ENCODE measurements around the gene CC2D2B.
"Not testable (repeated sequence)": the region's sequence is repeated elsewhere in the genome, so short reads cannot be mapped to it uniquely, and the experiment has no call there.

The CC2D2B gene

GRCh38 chr10:96047004-96047649, 139.4 kb downstream of the CC2D2B start:
- Histone ChIP-seq H3K9me3 (ENCODE audit: control insufficient read depth, insufficient read depth, low read depth, low read length) (no peaks in the 10 kb centered on the region), H3K9ac (ENCODE audit: low read length) (no peak overlapping the region), H3K4me1 (ENCODE audit: control insufficient read depth, insufficient read depth, low read length) (peaks cover 6% of the 10 kb centered on the region), H3K36me3 (ENCODE audit: control insufficient read depth, insufficient read depth, low read length) (peaks cover 53% of the 10 kb centered on the region), H3K27me3 (ENCODE audit: control insufficient read depth, insufficient read depth, low read length) (peaks cover 8% of the 10 kb centered on the region), H3K27ac (ENCODE audit: low read depth, low read length) (no peak overlapping the region), H3K4me3 (ENCODE audit: low read depth, low read length) (no peak overlapping the region)

DNA sequence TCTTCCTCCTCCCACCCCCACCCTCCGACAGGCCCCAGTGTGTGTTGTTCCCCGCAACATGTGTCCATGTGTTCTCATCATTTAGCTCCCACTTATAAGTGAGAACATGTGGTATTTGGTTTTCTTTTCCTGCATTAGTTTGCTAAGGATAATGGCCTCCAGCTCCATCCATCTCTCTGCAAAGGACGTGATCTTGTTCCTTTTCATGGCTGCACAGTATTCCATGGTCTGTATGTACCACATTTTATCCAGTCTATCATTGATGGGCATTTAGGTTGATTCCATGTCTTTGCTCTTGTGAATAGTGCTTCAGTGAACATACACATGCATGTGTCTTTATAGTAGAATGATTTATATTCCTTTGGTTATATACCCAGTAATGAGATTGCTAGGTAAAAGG, 140.2 kb downstream of the CC2D2B start:
- not testable (repeated sequence) for H3K27me3 ChIP-seq (ENCODE audit: control insufficient read depth, insufficient read depth, low read length); H3K27ac ChIP-seq (ENCODE audit: low read depth, low read length); H3K4me3 ChIP-seq (ENCODE audit: low read depth, low read length); H3K4me1 ChIP-seq (ENCODE audit: control insufficient read depth, insufficient read depth, low read length); H3K9me3 ChIP-seq (ENCODE audit: control insufficient read depth, insufficient read depth, low read depth, low read length); H3K9ac ChIP-seq (ENCODE audit: low read length)
- peaks cover 60% of the 10 kb centered on the region for H3K36me3 ChIP-seq (ENCODE audit: control insufficient read depth, insufficient read depth, low read length)

- H3K4me3 ChIP-seq (ENCODE audit: low read depth, low read length) = no peak overlapping the region
- H3K4me1 ChIP-seq (ENCODE audit: control insufficient read depth, insufficient read depth, low read length) = peaks cover 6% of the 10 kb centered on the region
- H3K27me3 ChIP-seq (ENCODE audit: control insufficient read depth, insufficient read depth, low read length) = no peaks in the 10 kb centered on the region
- no peak overlapping the region for H3K9ac ChIP-seq (ENCODE audit: low read length)
- H3K9me3 ChIP-seq (ENCODE audit: control insufficient read depth, insufficient read depth, low read depth, low read length) = no peaks in the 10 kb centered on the region
- peaks cover 66% of the 10 kb centered on the region for H3K36me3 ChIP-seq (ENCODE audit: control insufficient read depth, insufficient read depth, low read length)
- H3K27ac ChIP-seq (ENCODE audit: low read depth, low read length) = no peak overlapping the region
Measured at GRCh38 chr10:96049340-96049739, 141.6 kb downstream of the CC2D2B start.

DNA sequence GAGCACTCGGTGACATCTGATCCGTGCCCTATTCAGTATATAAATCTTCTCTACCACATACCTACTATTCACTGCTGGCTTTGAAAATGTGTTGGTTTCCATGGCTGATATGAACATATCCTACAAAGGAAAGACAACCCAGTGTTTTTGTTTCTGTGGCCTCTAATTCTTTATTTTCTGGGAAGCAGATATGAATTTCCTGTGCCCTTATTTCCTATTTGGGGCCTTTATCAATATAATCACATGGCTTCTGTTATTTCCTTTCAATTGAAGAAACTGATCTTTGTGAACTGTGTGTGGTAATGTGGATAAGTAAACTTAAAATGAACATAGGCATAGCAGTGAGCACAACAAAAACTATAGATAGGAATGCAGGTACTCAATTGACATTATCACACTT, 146.2 kb downstream of the CC2D2B start:
- Histone ChIP-seq H3K36me3 (ENCODE audit: control insufficient read depth, insufficient read depth, low read length) (peaks cover 76% of the 10 kb centered on the region), H3K27ac (ENCODE audit: low read depth, low read length) (no peak overlapping the region), H3K4me1 (ENCODE audit: control insufficient read depth, insufficient read depth, low read length) (no peaks in the 10 kb centered on the region), H3K27me3 (ENCODE audit: control insufficient read depth, insufficient read depth, low read length) (no peaks in the 10 kb centered on the region), H3K9me3 (ENCODE audit: control insufficient read depth, insufficient read depth, low read depth, low read length) (no peaks in the 10 kb centered on the region), H3K4me3 (ENCODE audit: low read depth, low read length) (no peak overlapping the region), H3K9ac (ENCODE audit: low read length) (no peak overlapping the region)

GRCh38 chr10:96056787-96057186, 149.0 kb downstream of the CC2D2B start:
- H3K27ac ChIP-seq (ENCODE audit: low read depth, low read length) = no peak overlapping the region
- H3K9me3 ChIP-seq (ENCODE audit: control insufficient read depth, insufficient read depth, low read depth, low read length) = no peaks in the 10 kb centered on the region
- H3K4me3 ChIP-seq (ENCODE audit: low read depth, low read length) = no peak overlapping the region
- H3K36me3 ChIP-seq (ENCODE audit: control insufficient read depth, insufficient read depth, low read length) = peaks cover 73% of the 10 kb centered on the region
- H3K4me1 ChIP-seq (ENCODE audit: control insufficient read depth, insufficient read depth, low read length) = no peaks in the 10 kb centered on the region
- no peaks in the 10 kb centered on the region for H3K27me3 ChIP-seq (ENCODE audit: control insufficient read depth, insufficient read depth, low read length)
- H3K9ac ChIP-seq (ENCODE audit: low read length) = no peak overlapping the region

GRCh38 chr10:96061232-96061631, 153.5 kb downstream of the CC2D2B start:
- Histone ChIP-seq H3K36me3 (ENCODE audit: control insufficient read depth, insufficient read depth, low read length) (peaks cover 52% of the 10 kb centered on the region), H3K9ac (ENCODE audit: low read length) (no peak overlapping the region), H3K4me1 (ENCODE audit: control insufficient read depth, insufficient read depth, low read length) (no peaks in the 10 kb centered on the region), H3K4me3 (ENCODE audit: low read depth, low read length) (no peak overlapping the region), H3K27ac (ENCODE audit: low read depth, low read length) (no peak overlapping the region), H3K9me3 (ENCODE audit: control insufficient read depth, insufficient read depth, low read depth, low read length) (no peaks in the 10 kb centered on the region), H3K27me3 (ENCODE audit: control insufficient read depth, insufficient read depth, low read length) (no peaks in the 10 kb centered on the region)

DNA sequence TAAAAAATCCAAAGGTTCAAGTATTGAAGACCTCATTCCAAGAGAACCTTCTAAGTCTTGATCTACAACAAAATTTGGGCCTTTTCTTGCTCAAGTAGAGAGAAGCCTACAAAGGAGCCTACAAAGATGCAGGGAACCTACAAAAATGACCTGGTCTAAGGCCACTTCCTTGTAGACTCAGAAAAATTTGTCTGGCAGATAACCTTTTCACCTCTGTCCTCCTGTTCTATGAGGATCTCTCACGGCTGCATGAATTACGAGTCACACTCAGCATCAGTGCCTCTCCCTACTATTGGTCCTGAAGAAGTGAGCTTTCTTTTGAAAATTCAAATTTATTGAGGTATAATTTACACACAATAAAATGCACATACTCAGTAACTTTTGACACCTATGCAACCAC, 164.9 kb downstream of the CC2D2B start:
- H3K27me3 ChIP-seq (ENCODE audit: control insufficient read depth, insufficient read depth, low read length) = no peaks in the 10 kb centered on the region
- no peak overlapping the region for H3K9ac ChIP-seq (ENCODE audit: low read length)
- no peak overlapping the region for H3K4me3 ChIP-seq (ENCODE audit: low read depth, low read length)
- H3K27ac ChIP-seq (ENCODE audit: low read depth, low read length) = no peak overlapping the region
- H3K36me3 ChIP-seq (ENCODE audit: control insufficient read depth, insufficient read depth, low read length) = no peaks in the 10 kb centered on the region
- peaks cover 19% of the 10 kb centered on the region for H3K4me1 ChIP-seq (ENCODE audit: control insufficient read depth, insufficient read depth, low read length)
- H3K9me3 ChIP-seq (ENCODE audit: control insufficient read depth, insufficient read depth, low read depth, low read length) = no peaks in the 10 kb centered on the region

GRCh38 chr10:96073722-96074121, 165.9 kb downstream of the CC2D2B start:
- H3K36me3 ChIP-seq (ENCODE audit: control insufficient read depth, insufficient read depth, low read length) = no peaks in the 10 kb centered on the region
- peaks cover 19% of the 10 kb centered on the region for H3K4me1 ChIP-seq (ENCODE audit: control insufficient read depth, insufficient read depth, low read length)
- no peaks in the 10 kb centered on the region for H3K27me3 ChIP-seq (ENCODE audit: control insufficient read depth, insufficient read depth, low read length)
- no peak overlapping the region for H3K4me3 ChIP-seq (ENCODE audit: low read depth, low read length)
- no peak overlapping the region for H3K27ac ChIP-seq (ENCODE audit: low read depth, low read length)
- no peaks in the 10 kb centered on the region for H3K9me3 ChIP-seq (ENCODE audit: control insufficient read depth, insufficient read depth, low read depth, low read length)
- no peak overlapping the region for H3K9ac ChIP-seq (ENCODE audit: low read length)

- H3K9ac ChIP-seq (ENCODE audit: low read length) = no peak overlapping the region
- H3K4me3 ChIP-seq (ENCODE audit: low read depth, low read length) = no peak overlapping the region
- peaks cover 19% of the 10 kb centered on the region for H3K4me1 ChIP-seq (ENCODE audit: control insufficient read depth, insufficient read depth, low read length)
- H3K9me3 ChIP-seq (ENCODE audit: control insufficient read depth, insufficient read depth, low read depth, low read length) = no peaks in the 10 kb centered on the region
- no peaks in the 10 kb centered on the region for H3K36me3 ChIP-seq (ENCODE audit: control insufficient read depth, insufficient read depth, low read length)
- H3K27me3 ChIP-seq (ENCODE audit: control insufficient read depth, insufficient read depth, low read length) = no peaks in the 10 kb centered on the region
- no peak overlapping the region for H3K27ac ChIP-seq (ENCODE audit: low read depth, low read length)
Measured at GRCh38 chr10:96074776-96075175, 167.0 kb downstream of the CC2D2B start.

- Histone ChIP-seq H3K36me3 (ENCODE audit: control insufficient read depth, insufficient read depth, low read length) (no peaks in the 10 kb centered on the region), H3K4me3 (ENCODE audit: low read depth, low read length) (no peak overlapping the region), H3K27ac (ENCODE audit: low read depth, low read length) (no peak overlapping the region), H3K9ac (ENCODE audit: low read length) (no peak overlapping the region), H3K9me3 (ENCODE audit: control insufficient read depth, insufficient read depth, low read depth, low read length) (no peaks in the 10 kb centered on the region), H3K27me3 (ENCODE audit: control insufficient read depth, insufficient read depth, low read length) (no peaks in the 10 kb centered on the region), H3K4me1 (ENCODE audit: control insufficient read depth, insufficient read depth, low read length) (peaks cover 19% of the 10 kb centered on the region)
Measured at GRCh38 chr10:96075977-96076376, 168.2 kb downstream of the CC2D2B start.

DNA sequence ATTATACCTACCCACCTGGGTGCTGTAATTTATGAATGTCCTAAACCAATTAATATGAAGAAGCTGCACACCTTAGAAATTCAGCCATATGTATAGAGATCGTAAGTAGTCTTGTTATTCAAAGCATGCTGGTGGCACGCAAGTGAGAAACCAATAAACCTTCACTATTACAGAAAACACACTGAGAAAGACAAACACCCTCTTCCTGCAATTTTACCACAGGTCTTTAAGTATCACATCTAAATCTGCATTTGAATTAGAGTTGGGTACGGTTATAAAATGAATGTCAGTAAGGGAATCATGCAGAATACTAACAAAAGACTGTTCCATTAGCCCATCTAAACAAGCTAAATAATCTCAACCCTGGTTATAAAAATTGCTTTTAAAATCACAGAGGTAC, 169.4 kb downstream of the CC2D2B start:
- no peak overlapping the region for H3K4me3 ChIP-seq (ENCODE audit: low read depth, low read length)
- no peak overlapping the region for H3K9ac ChIP-seq (ENCODE audit: low read length)
- H3K36me3 ChIP-seq (ENCODE audit: control insufficient read depth, insufficient read depth, low read length) = no peaks in the 10 kb centered on the region
- no peaks in the 10 kb centered on the region for H3K9me3 ChIP-seq (ENCODE audit: control insufficient read depth, insufficient read depth, low read depth, low read length)
- no peak overlapping the region for H3K27ac ChIP-seq (ENCODE audit: low read depth, low read length)
- H3K4me1 ChIP-seq (ENCODE audit: control insufficient read depth, insufficient read depth, low read length) = peaks cover 16% of the 10 kb centered on the region
- no peaks in the 10 kb centered on the region for H3K27me3 ChIP-seq (ENCODE audit: control insufficient read depth, insufficient read depth, low read length)

DNA sequence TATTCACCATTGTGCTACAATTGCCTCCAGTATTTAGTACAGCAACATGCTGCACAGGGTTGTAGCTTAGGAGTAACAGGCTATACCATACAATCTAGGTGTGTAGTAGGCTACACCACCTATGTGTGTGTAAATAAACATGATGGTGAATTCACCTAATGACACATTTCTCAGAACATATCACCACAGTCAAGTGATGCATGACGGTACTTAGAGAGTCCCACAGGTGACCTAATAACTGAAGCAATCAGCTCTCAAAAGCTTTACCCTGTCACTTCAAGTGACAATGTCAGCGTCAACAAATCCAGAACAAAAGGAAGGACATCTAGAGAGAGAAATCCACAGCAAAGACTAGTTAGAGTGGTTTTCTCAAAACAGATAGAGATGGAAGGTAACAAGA, 174.4 kb downstream of the CC2D2B start:
- H3K4me1 ChIP-seq (ENCODE audit: control insufficient read depth, insufficient read depth, low read length) = no peaks in the 10 kb centered on the region
- H3K36me3 ChIP-seq (ENCODE audit: control insufficient read depth, insufficient read depth, low read length) = no peaks in the 10 kb centered on the region
- H3K4me3 ChIP-seq (ENCODE audit: low read depth, low read length) = no peak overlapping the region
- no peaks in the 10 kb centered on the region for H3K27me3 ChIP-seq (ENCODE audit: control insufficient read depth, insufficient read depth, low read length)
- no peaks in the 10 kb centered on the region for H3K9me3 ChIP-seq (ENCODE audit: control insufficient read depth, insufficient read depth, low read depth, low read length)
- H3K9ac ChIP-seq (ENCODE audit: low read length) = no peak overlapping the region
- H3K27ac ChIP-seq (ENCODE audit: low read depth, low read length) = no peak overlapping the region

All from HUES6 (cell line).